Heart right ventricle (tissue), 16 donors: ENCODE data around the gene MYRF. TPM values are rescaled to one million over a fixed set of nuclear protein-coding genes. Genes with fewer than 3 reads are reported as not detected.

Experiments
- ATAC-seq, 8 donors: fragments of 200-7000 bp; cut with Tn5 transposase; one replicate each; pipeline ENCODE4 v1.9.1; 2020; ENCODE audit warnings: mild to moderate bottlenecking in 8 of 8, moderate library complexity in 8 of 8, moderate number of reproducible peaks in 1 of 8
- DNase-seq, 2 donors: peaks; one replicate each; pipeline ENCODE4 v3.0.0-alpha.2; 2020
- H3K27ac ChIP-seq, 10 donors: fragments of 200-600 bp; sonication (generic) in 2 of 10; one replicate each; pipeline versions ENCODE4 v1.5.0 to v1.8.0; 2020 to 2022; ENCODE audit warnings: mild to moderate bottlenecking in 3 of 10
- H3K27me3 ChIP-seq, 7 donors: fragments of 200-600 bp; one replicate each; pipeline ENCODE4 v1.8.0; 2021 to 2022; ENCODE audit warnings: mild to moderate bottlenecking in 2 of 7
- H3K36me3 ChIP-seq, 9 donors: fragments of 200-600 bp; sonication (generic) in 1 of 9; one replicate each; pipeline versions ENCODE4 v1.5.0 to v1.8.0; 2020 to 2022; ENCODE audit warnings: mild to moderate bottlenecking in 2 of 9
- H3K4me1 ChIP-seq, 9 donors: fragments of 200-600 bp; sonication (generic) in 1 of 9; one replicate each; pipeline versions ENCODE4 v1.5.0 to v1.8.0; 2020 to 2022; ENCODE audit warnings: mild to moderate bottlenecking in 4 of 9
- H3K4me3 ChIP-seq, 10 donors: fragments of 200-600 bp; sonication (generic) in 2 of 10; one replicate each; pipeline versions ENCODE4 v1.5.0 to v1.8.0; 2020 to 2022; ENCODE audit warnings: mild to moderate bottlenecking in 7 of 10, moderate library complexity in 2 of 10
- H3K9me3 ChIP-seq, 11 donors: fragments of 200-600 bp in 10 of 11; sonication (generic) in 2 of 11; one replicate each; pipeline versions ENCODE4 v1.5.0 to v1.8.0; 2013 to 2022; ENCODE audit warnings: mild to moderate bottlenecking in 2 of 11, control low read depth in 1 of 11, moderate library complexity in 1 of 11
- WGBS, 2 donors: extraction: QIAGEN DNeasy Blood & Tissue Kit; methylation state at CpG; one replicate each; pipeline ENCODE4 v1.1.7; 2013; ENCODE audit warnings: inconsistent platforms in 1 of 2; 5-methylcytosine and 5-hydroxymethylcytosine counted together
- intact Hi-C, 10 donors: fragments of 100-400 bp; cut with DNase I; formaldehyde crosslinking; loops; one replicate each; pipeline versions ENCODE4 v1.11.1 to v1.14.2; 2022
- polyA plus RNA-seq, 2 donors: library from polyadenylated mRNA; stranded (reverse); fragments of 200-250 nt; gene quantifications; one replicate each; pipeline ENCODE4 v1.2.3, GENCODE V29; 2013
- total RNA-seq, 10 donors: library from RNA; stranded (reverse); fragmentation: NEBNext Ultra II Directional in 3 of 10; extraction: Animal tissue kit (Norgen Biotek cat#: 25700) in 3 of 10; gene quantifications; one replicate each; pipeline versions ENCODE4 v1.2.1 to v1.2.4, GENCODE V29; 2021 to 2023
- TF ChIP-seq, protein P1 (sequence below), 9 donors: fragments of 200-600 bp; sonication (generic) in 2 of 9; IDR thresholded peaks; one replicate each; pipeline versions ENCODE4 v1.5.0 to v1.8.0; 2021 to 2022; ENCODE audit warnings: antibody characterized with exemption in 9 of 9, mild to moderate bottlenecking in 5 of 9, moderate library complexity in 1 of 9
- donor health status: Arrhythmogenic right ventricular cardiomyopathy.
- donor health status: ischemic (EF 13 %, LVEDD 7.1; RV severe dilation, severe dysfunction).
- donor health status: healthy with polysubstance abuse.
- donor health status: DM: no; HTN: yes; CAD: no.
- donor health status: DM: no; HTN: no; CAD: no.
- donor health status: ischemic (EF 25% LVEDD 6.9; RV normal size, moderate dysfunction).
- donor health status: ischemic (EF 25% LVEDD 5.7; RV mildly dilated, moderate dysfunction).
- donor health status: healthy.
- donor health status: DM: yes; HTN: yes; CAD: no.
- donor health status: Ischemic cardiomyopathy.
- donor health status: ischemic (EF 35%, LVEDD 5.7; RV mildly dilated, moderate dysfunction).
- donor health status: nonischemic (EF 11% LVEDD 7.7; RV severe dilation, severe dysfunction).
- donor health status: DM: yes; HTN: yes; CAD: no.
- donor health status: PGD.
- donor health status: ischemic (EF 29% LVEDD 5.4; RV normal size, mild dysfunction).
- donor health status: nonischemic (EF 23%, LVEDD 6.1; RV moderate dilation, normal function).

The MYRF gene
- total and polyA plus RNA-seq, 12 donors: 0.13 to 1.2 (median 0.26) TPM

DNA sequence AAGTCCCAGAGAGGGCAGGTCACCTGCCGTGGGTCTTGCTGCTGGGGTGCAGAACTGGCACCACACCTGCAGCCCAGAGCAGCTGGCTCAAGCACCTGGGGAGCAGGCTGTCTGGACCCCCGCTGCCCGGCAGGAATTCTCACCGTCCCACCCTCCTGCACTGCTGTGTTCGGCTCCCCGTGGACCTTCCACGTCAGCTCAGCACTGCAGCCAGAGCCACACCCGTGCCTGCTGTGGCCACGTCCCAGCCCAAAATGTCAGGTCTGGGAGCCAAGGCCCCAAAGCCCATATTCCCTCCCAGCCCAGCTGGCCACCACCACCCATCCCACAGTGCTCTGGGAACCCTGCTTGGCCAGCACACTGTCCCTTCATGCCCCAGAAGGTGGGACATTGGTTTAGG, 28.0 kb upstream of the MYRF start:
- peaks cover 0 to 56% (median 0%) of the 10 kb centered on the region in 9 donors for H3K36me3 ChIP-seq
- H3K9me3 ChIP-seq: no peaks in the 10 kb centered on the region
- H3K27me3 ChIP-seq: no peaks in the 10 kb centered on the region
- intact Hi-C loops: no loop called here
- TF ChIP-seq, protein P1, sequence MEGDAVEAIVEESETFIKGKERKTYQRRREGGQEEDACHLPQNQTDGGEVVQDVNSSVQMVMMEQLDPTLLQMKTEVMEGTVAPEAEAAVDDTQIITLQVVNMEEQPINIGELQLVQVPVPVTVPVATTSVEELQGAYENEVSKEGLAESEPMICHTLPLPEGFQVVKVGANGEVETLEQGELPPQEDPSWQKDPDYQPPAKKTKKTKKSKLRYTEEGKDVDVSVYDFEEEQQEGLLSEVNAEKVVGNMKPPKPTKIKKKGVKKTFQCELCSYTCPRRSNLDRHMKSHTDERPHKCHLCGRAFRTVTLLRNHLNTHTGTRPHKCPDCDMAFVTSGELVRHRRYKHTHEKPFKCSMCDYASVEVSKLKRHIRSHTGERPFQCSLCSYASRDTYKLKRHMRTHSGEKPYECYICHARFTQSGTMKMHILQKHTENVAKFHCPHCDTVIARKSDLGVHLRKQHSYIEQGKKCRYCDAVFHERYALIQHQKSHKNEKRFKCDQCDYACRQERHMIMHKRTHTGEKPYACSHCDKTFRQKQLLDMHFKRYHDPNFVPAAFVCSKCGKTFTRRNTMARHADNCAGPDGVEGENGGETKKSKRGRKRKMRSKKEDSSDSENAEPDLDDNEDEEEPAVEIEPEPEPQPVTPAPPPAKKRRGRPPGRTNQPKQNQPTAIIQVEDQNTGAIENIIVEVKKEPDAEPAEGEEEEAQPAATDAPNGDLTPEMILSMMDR (IDR thresholded peaks at IDR 0.05): no peak
- no peak overlapping the region for H3K27ac ChIP-seq
- H3K4me1 ChIP-seq: peaks cover 0 to 24% (median 0%) of the 10 kb centered on the region in 9 donors
- ATAC-seq (peak in 2 of 8 donors; percentile 7 to 30), DNase-seq (peak in 1 of 2 donors; percentile 50)
- no peak overlapping the region for H3K4me3 ChIP-seq
- WGBS, 2 donors: 68 to 85% methylated on average over 9 of the region's 9 CpGs

DNA sequence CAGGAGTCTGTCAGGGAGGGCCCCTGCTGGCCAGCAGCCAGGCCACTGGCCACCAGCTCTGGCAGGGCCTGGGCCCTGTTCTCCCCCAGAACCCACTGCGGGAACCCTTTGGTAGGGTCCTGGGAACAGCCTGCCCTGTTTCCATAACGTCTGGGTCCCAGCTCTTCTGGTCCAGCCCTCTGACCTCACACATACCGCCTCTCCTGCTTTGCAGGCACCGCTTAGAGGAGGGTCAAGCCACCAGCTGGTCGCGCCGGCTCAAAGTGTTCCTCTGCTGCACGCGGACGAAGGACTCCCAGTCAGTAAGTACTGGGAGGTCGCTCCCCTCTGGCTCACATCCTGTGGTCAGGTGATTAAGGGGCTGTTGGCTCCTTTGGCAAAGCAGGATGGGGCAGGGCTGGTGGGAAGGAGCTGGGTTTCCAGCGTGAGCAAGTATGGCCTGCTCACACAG, 26.6 kb upstream of the MYRF start:
- intact Hi-C loops: no loop called here
- no peak overlapping the region for H3K27ac ChIP-seq
- no peak overlapping the region for H3K4me3 ChIP-seq
- TF ChIP-seq, protein P1 (IDR thresholded peaks at IDR 0.05): no peak
- H3K4me1 ChIP-seq: peaks cover 0 to 25% (median 0%) of the 10 kb centered on the region in 9 donors
- ATAC-seq: no peak
- H3K36me3 ChIP-seq: peaks cover 0 to 60% (median 0%) of the 10 kb centered on the region in 9 donors
- WGBS, 2 donors: 79 to 83% methylated on average over 12 of the region's 12 CpGs
- H3K9me3 ChIP-seq: no peaks in the 10 kb centered on the region
- no peak for DNase-seq
- no peaks in the 10 kb centered on the region for H3K27me3 ChIP-seq

DNA sequence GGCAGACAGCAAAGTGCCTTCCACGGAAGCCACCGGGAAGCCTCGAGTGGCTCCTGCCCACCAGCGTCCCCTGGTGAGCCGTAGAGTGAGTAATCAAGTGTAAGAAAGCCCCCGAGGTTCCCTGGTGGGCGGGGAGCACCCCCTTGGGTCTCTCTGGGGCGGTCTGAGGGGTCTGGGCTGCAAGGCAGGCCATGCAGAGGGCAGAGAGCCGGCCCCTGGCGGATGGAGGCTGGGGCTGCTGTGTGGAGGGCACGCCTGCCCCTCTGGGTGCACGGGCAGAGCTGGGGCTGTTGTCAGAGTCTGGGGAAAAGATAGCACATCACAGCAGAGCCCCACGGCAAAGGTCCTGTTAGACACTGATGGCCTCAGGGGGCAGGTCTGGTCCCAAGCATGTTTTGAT, 25.7 kb upstream of the MYRF start:
- intact Hi-C loops: no loop called here
- DNase-seq (no peak), ATAC-seq (no peak)
- TF ChIP-seq, protein P1 (IDR thresholded peaks at IDR 0.05): no peak
- no peaks in the 10 kb centered on the region for H3K9me3 ChIP-seq
- no peak overlapping the region for H3K4me3 ChIP-seq
- no peak overlapping the region for H3K27ac ChIP-seq
- peaks cover 0 to 27% (median 0%) of the 10 kb centered on the region in 9 donors for H3K4me1 ChIP-seq
- H3K36me3 ChIP-seq: peaks cover 0 to 60% (median 0%) of the 10 kb centered on the region in 9 donors
- H3K27me3 ChIP-seq: no peaks in the 10 kb centered on the region
- 82% methylated on average over 13 of the region's 13 CpGs for WGBS, 2 donors

DNA sequence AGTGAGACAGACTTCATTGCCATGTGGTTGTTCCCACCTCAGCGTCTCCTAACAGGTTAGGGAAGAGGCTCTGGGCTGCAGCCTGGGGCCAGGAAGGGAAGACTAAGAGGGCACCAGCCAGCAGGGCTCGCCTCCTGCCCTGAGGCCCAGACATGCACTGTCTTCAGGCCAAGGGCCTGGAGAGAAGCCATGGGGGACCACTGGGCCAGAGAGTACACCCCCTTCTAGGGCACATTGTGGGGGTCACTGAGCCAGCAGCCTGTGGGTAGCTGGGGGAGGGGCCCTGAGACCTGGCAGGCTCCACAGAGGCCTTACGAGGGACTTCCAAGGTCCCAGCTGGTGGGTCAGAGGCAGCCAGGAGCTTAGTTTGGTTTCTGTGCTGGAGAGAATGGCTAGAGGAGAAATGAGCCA, 25.0 kb upstream of the MYRF start:
- no peak overlapping the region for H3K4me3 ChIP-seq
- no peaks in the 10 kb centered on the region for H3K9me3 ChIP-seq
- H3K27me3 ChIP-seq: no peaks in the 10 kb centered on the region
- WGBS, 2 donors: 77 to 82% methylated on average over 3 of the region's 3 CpGs
- H3K36me3 ChIP-seq: peaks cover 0 to 60% (median 0%) of the 10 kb centered on the region in 9 donors
- H3K27ac ChIP-seq: peak overlapping the region in 5 of 10 donors; percentile 4 to 41 (median 16)
- intact Hi-C loops: no loop called here
- TF ChIP-seq, protein P1 (IDR thresholded peaks at IDR 0.05): no peak
- ATAC-seq (peak in 5 of 8 donors; percentile 10 to 41 (median 13)), DNase-seq (no peak)
- H3K4me1 ChIP-seq: peaks cover 0 to 34% (median 2%) of the 10 kb centered on the region in 9 donors
